Measurements from ENCODE around the gene GLG1.
"Not testable (repeated sequence)": the region's sequence is repeated elsewhere in the genome, so short reads cannot be mapped to it uniquely, and the experiment has no call there.

The GLG1 gene

DNA sequence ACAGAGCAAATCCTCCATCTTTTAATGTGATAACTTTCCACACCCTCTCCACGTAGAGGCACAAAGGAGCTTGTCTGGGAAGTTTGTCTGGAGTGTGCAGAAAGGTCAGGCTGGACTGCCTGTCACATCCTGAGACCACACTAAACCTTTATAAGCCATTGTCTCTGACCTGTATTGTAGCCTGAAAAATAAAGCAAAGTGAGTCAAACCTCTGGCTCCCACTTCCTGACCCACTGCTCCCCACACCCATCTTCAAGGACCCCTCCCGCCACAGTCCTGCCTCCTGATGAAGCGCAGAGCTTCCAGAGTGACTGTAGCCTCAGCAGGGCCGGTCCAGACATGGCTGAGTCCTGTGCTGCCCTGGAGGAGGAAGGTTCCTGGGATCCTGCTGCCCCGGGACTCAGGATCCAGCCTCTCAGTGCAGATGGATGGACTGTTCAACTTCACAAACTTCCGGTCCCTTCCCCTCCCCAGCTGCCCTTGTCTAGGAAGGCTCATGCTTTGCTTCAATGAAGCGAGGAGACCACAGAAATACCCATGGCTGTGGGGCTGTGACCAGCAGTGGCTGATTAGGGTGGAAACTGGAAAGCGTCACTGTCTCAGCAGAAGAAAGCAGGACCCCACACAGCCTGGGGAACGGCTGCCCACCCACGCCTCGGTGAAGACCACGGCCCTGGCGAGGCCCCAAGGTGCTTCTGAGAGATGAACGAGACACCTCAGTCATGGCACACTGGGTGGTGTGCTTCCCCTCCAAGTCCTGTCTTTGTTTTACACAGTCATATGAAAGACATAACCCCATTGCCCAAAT is 154.8 kb downstream of the GLG1 start:
- no peak for DNase-seq (ENCODE audit: low read depth, low spot score)
- H3K27ac ChIP-seq = no peak overlapping the region

DNA sequence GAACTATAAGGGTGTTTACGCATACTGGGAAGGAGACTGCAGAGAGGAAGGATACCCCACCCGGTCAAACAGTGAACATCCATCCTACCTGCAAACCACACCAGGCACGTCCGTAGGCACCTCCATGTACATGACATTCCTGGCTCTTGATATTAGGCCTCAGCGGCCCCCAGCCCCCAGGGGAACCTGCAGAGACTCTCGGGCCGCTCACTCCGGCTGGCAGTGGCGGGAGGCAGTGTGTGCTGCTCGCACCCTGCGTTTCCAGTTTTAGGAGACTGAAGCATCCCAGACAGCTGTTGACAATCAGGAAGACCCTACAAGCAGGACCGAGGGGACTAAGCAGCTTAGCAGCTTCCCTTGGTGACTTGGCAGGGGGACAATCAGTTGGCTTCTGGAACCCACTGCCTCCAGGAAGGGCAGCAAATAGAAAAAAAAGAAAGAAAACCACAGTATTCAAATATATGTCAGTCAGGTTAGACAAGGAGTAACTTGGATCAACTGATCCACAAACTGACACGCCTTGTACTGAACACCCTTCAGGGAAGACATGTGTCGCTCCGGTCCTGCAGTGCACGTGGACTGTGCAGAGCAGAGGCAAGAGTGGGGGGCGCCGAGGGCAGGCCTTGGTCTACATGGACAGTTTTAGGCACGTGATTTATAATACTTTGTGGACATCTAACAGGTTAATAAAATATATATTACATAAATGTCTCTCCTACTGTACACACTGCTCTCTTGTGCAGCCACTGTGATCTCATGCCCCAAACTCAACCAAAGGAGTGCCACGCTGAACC is 155.8 kb downstream of the GLG1 start:
- peak overlapping the region; percentile 95 for H3K27ac ChIP-seq
- DNase-seq (ENCODE audit: low read depth, low spot score) = no peak

- DNase-seq (ENCODE audit: low read depth, low spot score) = no peak
- H3K27ac ChIP-seq = peak overlapping the region; percentile 95
These were observed 156.7 kb downstream of the GLG1 start for GRCh38 chr16:74450236-74450635.

GRCh38 chr16:74449470-74449869 is 157.4 kb downstream of the GLG1 start:
- H3K27ac ChIP-seq = peak overlapping the region; percentile 95
- no peak for DNase-seq (ENCODE audit: low read depth, low spot score)

- H3K27ac ChIP-seq = peak overlapping the region; percentile 95
- DNase-seq (ENCODE audit: low read depth, low spot score) = no peak
These were observed 157.9 kb downstream of the GLG1 start for GRCh38 chr16:74448990-74449389.

DNA sequence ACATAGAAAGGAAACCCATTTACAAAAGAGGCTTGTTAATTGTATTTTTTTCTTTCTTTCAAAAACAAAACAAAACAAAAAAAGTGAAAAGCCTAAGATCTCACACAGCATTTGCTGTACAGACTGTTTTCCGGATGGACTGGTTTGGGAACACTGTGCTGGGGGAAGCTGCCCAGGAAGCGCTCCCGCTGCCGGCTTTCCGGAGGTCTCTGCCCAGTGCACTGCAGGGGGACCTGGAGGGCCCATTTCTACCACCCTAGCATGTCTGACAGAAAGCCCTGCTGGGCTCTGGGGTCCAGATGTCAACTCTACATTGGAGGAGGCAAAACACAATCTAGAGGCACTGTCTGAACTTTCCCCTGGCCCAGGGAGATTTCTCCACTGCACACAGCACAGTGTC is 159.3 kb downstream of the GLG1 start:
- H3K27ac ChIP-seq = peak overlapping the region; percentile 95

DNA sequence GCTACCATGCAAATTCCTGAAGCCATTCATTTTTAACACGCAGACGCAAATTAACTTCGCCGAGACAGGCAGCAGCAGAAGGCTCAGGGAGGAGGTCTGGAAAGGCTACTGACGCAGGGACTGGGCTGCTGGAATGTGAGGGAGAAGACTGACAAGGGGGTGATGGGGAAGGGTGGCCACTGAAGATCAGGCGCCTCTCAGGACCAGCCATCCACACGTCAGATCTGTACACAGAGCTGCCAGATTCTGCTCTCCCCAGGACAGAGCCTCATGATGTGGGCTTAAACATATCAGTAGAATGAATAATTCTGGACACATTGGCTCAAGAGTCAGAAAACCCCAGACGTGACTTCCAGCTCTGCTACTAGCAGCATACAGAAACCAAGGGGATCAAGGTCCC is 160.0 kb downstream of the GLG1 start:
- no peak for DNase-seq (ENCODE audit: low read depth, low spot score)
- no peak overlapping the region for H3K27ac ChIP-seq

More for the DNA sequence above, 159.3 kb downstream of the GLG1 start:
- DNase-seq (ENCODE audit: low read depth, low spot score) = no peak

DNA sequence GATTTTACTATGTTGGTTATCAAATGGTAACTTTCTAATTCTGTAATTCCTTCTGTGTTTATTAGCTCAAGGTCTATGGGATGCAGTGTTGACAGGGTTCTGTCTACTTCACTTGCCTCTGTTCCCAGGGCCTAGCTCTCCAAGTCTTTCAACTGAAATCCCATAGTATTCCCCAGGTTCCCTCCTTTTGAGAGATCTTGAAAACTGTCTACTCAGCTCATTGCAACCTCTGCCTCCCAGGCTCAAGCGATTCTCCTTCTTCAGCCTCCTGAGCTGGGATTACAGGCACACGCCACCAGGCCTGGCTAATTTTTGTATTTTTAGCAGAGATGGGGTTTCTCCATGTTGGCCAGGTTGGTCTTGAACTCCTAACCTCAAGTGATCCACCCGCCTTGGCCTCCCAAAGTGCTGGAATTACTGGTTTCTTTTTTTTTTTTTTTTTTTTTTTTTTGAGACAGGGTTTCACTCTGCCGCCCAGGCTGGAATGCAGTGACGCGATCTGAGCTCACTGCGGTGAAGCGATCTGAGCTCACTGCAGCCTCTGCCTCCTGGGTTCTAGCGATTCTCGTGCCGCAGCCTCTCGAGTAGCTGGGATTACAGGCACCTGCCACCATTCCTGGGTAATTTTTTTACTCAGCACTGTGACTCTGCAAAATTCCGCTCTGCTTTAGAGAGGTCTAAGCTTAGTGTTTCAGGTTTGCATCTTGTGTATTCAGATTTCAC is 163.1 kb downstream of the GLG1 start:
- not testable (repeated sequence) for H3K27ac ChIP-seq; DNase-seq (ENCODE audit: low read depth, low spot score)

- DNase-seq (ENCODE audit: low read depth, low spot score) = no peak
- H3K27ac ChIP-seq = no peak overlapping the region
These were observed 167.2 kb downstream of the GLG1 start for GRCh38 chr16:74439685-74440084.

DNA sequence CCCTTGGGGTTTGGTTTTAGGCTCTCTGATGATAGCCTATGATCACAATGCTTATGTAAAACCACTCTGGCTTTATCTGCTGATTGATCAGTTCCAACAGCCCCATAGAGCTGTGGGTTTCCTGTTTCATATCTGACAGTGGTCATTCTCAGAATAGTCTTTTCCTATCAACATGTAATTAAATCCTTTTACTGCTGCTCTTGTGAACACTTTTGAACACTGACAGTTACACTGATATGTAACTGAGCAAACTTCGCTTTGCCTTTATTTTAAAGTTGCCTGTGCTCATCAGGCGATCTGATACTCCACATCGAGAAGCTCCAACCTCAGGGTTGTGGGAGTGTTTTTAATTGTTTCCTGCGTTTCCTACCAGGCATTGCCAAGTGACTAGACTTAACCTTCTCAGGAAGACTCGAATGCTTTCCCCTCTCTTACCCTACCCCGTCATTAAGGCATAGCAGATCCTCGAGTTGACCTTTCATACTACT is 168.4 kb downstream of the GLG1 start:
- no peak overlapping the region for H3K27ac ChIP-seq
- DNase-seq (ENCODE audit: low read depth, low spot score) = no peak

DNA sequence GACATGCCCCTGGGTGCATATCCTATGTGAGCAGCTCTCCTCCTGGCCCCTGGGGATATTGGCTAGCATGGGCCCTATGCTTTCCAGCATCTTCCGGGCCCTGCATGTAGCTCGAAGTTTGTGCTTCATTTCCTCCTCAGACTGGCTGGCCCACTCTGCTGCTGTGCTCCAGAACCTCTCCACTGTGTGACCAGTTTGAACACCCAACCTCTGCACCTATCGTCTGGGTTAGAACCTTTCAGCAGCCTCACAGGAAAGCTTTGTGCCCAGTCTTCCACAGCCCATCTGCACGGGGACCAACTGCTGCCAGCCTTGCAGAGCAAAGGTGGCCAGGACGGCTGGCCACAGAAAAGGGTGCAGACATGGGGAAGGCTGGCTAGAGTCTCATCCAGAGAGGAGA is 175.4 kb downstream of the GLG1 start:
- no peak for DNase-seq (ENCODE audit: low read depth, low spot score)
- H3K27ac ChIP-seq = no peak overlapping the region

- not testable (repeated sequence) for DNase-seq (ENCODE audit: low read depth, low spot score); H3K27ac ChIP-seq
These were observed 176.7 kb downstream of the GLG1 start for GRCh38 chr16:74430036-74430712.

GRCh38 chr16:74428493-74428892 is 178.4 kb downstream of the GLG1 start:
- not testable (repeated sequence) for DNase-seq (ENCODE audit: low read depth, low spot score)

DNA sequence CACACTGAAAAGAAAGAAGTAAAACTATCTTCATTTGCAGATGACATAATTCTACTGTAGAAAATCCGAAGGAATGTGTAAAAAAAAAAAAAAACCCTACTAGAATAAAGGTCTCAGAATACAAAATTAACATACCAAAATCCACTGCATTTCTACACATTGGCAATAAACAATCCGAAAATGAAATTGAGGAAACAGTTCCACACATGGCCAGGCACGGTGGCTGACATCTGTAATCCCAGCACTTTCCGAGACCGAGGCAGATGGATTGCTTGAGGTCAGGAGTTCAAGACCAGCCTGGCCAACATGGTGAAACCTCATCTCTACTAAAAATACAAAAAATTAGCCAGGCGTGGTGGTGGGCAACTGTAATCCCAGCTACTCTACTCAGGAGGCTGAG is 181.2 kb downstream of the GLG1 start:
- not testable (repeated sequence) for H3K27ac ChIP-seq; DNase-seq (ENCODE audit: low read depth, low spot score)

More at GRCh38 chr16:74428493-74428892, 178.4 kb downstream of the GLG1 start:
- not testable (repeated sequence) for H3K27ac ChIP-seq

DNA sequence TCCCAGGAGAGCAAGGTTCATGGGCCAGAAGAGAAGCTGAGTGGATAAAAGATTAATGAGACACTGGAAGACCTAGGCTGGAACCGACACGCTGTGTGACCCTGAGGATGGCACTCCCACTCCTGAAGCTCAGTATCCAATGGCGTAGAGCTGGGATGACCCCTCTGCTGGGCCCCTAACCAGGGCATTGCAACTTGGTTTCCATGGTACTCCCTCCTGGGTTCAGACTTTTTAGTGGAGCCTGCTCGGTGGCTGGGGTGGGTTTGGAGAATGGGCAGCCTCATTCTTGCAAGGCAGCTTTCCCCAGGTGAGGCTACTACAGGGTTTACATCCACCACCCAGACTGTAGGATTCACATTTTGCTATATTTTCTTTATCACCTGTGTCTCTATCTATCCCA is 183.2 kb downstream of the GLG1 start:
- not testable (repeated sequence) for DNase-seq (ENCODE audit: low read depth, low spot score); H3K27ac ChIP-seq

GRCh38 chr16:74422086-74422485 is 184.8 kb downstream of the GLG1 start:
- DNase-seq (ENCODE audit: low read depth, low spot score) = not testable (repeated sequence)

GRCh38 chr16:74421482-74421785 is 185.5 kb downstream of the GLG1 start:
- not testable (repeated sequence) for DNase-seq (ENCODE audit: low read depth, low spot score); H3K27ac ChIP-seq

More at GRCh38 chr16:74422086-74422485, 184.8 kb downstream of the GLG1 start:
- not testable (repeated sequence) for H3K27ac ChIP-seq

GRCh38 chr16:74420612-74421481 is 186.1 kb downstream of the GLG1 start, which contains the start of gene CLEC18B:
TSS of gene CLEC18B (minus strand) at chr16:74421478. CDS start at chr16:74421270, 208 bp downstream.
- DNase-seq (ENCODE audit: low read depth, low spot score); H3K27ac ChIP-seq: not testable (repeated sequence)

GRCh38 chr16:74419811-74420210 is 187.1 kb downstream of the GLG1 start:
- DNase-seq (ENCODE audit: low read depth, low spot score); H3K27ac ChIP-seq: not testable (repeated sequence)

Data from epithelial cell of prostate (primary cell).